Osteocyte (in vitro differentiated cells): ENCODE measurements around the gene PPP1R2C. TPM values are rescaled to one million over a fixed set of nuclear protein-coding genes. Genes with fewer than 3 reads are reported as not detected.

Experiments used
- DNase-seq: peaks from one replicate; pipeline ENCODE4 v3.0.0; 2021; ENCODE audit warnings: mixed read lengths; ENCODE audit not compliant: unreplicated experiment; ENCODE audit errors: extremely low spot score
- H3K27ac Mint-ChIP-seq: one replicate; pipeline ENCODE4 v1.8.0; 2021; ENCODE audit warnings: mild to moderate bottlenecking, mixed read lengths; ENCODE audit not compliant: unreplicated experiment
- H3K27me3 Mint-ChIP-seq: one replicate; pipeline ENCODE4 v1.8.0; 2021; ENCODE audit warnings: mixed read lengths; ENCODE audit not compliant: unreplicated experiment
- H3K36me3 Mint-ChIP-seq: one replicate; pipeline ENCODE4 v1.8.0; 2021; ENCODE audit warnings: mixed read lengths; ENCODE audit not compliant: unreplicated experiment
- H3K4me1 Mint-ChIP-seq: one replicate; pipeline ENCODE4 v1.8.0; 2021; ENCODE audit warnings: mixed read lengths; ENCODE audit not compliant: unreplicated experiment
- H3K4me3 Mint-ChIP-seq: one replicate; pipeline ENCODE4 v1.8.0; 2021; ENCODE audit warnings: mild to moderate bottlenecking, moderate library complexity, mixed read lengths; ENCODE audit not compliant: unreplicated experiment
- H3K9me3 Mint-ChIP-seq: one replicate; pipeline ENCODE4 v1.8.0; 2021; ENCODE audit warnings: mixed read lengths; ENCODE audit not compliant: unreplicated experiment
- total RNA-seq: library from RNA; stranded (reverse); gene quantifications from 2 replicates; pipeline ENCODE4 v1.2.1, GENCODE V29; 2021
- TF ChIP-seq, protein P1 (sequence below): fragments of 200-600 bp; sonication (generic); IDR thresholded peaks from 2 replicates; pipeline ENCODE4 v1.5.0; 2021; ENCODE audit warnings: antibody characterized with exemption, mild to moderate bottlenecking, moderate library complexity

Gene PPP1R2C
- total RNA-seq, 1 donor from 2014 or later: not detected

GRCh38 chrX:42752730-42753129 is 25.2 kb downstream of the PPP1R2C start:
- no peak overlapping the region for H3K4me3 Mint-ChIP-seq
- H3K36me3 Mint-ChIP-seq: no peaks in the 10 kb centered on the region
- peaks cover 18% of the 10 kb centered on the region for H3K9me3 Mint-ChIP-seq
- TF ChIP-seq, protein P1, sequence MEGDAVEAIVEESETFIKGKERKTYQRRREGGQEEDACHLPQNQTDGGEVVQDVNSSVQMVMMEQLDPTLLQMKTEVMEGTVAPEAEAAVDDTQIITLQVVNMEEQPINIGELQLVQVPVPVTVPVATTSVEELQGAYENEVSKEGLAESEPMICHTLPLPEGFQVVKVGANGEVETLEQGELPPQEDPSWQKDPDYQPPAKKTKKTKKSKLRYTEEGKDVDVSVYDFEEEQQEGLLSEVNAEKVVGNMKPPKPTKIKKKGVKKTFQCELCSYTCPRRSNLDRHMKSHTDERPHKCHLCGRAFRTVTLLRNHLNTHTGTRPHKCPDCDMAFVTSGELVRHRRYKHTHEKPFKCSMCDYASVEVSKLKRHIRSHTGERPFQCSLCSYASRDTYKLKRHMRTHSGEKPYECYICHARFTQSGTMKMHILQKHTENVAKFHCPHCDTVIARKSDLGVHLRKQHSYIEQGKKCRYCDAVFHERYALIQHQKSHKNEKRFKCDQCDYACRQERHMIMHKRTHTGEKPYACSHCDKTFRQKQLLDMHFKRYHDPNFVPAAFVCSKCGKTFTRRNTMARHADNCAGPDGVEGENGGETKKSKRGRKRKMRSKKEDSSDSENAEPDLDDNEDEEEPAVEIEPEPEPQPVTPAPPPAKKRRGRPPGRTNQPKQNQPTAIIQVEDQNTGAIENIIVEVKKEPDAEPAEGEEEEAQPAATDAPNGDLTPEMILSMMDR: no peak
- no peak for DNase-seq
- H3K27me3 Mint-ChIP-seq: no peaks in the 10 kb centered on the region
- no peaks in the 10 kb centered on the region for H3K4me1 Mint-ChIP-seq
- no peak overlapping the region for H3K27ac Mint-ChIP-seq

GRCh38 chrX:42751573-42751972 is 26.4 kb downstream of the PPP1R2C start:
- H3K4me1 Mint-ChIP-seq: no peaks in the 10 kb centered on the region
- no peak for DNase-seq
- no peaks in the 10 kb centered on the region for H3K36me3 Mint-ChIP-seq
- H3K4me3 Mint-ChIP-seq: no peak overlapping the region
- peaks cover 13% of the 10 kb centered on the region for H3K9me3 Mint-ChIP-seq
- TF ChIP-seq, protein P1: no peak
- H3K27me3 Mint-ChIP-seq: no peaks in the 10 kb centered on the region
- H3K27ac Mint-ChIP-seq: no peak overlapping the region

DNA sequence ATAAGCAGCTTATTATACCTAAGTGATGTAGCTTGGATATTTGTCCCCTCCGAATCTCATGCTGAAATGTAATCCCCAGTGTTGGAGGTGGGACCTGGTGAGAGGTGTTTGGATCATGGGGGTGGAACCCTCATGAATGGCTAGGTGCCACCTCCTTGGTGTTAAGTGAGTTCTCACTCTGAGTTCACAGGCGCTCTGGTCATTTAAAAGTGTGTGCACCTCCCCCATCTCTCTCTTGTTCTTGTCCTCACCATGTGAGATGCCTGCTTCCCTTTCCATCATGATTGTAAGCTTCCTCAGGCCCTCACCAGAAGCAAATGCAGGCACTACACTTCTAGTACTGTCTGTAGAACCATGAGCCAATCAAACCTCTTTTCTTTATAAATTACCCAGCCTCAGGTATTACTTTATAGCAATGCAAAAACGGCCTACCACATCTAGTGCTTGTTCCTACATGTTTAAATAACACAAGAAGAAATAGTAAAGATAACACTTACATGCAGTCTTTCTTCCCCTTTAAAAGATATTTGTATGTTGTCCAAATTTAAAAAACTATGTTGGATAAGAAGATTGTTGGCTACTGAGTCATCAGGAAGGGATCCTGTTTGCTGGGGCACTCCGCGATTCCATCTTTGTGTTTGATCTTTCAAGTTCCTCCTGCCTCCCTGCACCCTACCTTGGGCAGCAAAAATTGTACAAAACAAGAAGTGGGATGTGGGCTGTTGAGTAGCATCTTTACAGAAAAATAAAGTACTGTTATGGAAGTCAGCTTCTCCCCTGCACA is 29.7 kb downstream of the PPP1R2C start:
- DNase-seq: no peak
- Mint-ChIP-seq H3K27me3 (no peaks in the 10 kb centered on the region), H3K36me3 (no peaks in the 10 kb centered on the region), H3K27ac (no peak overlapping the region), H3K9me3 (peaks cover 12% of the 10 kb centered on the region), H3K4me3 (no peak overlapping the region), H3K4me1 (no peaks in the 10 kb centered on the region)
- TF ChIP-seq, protein P1: no peak

GRCh38 chrX:42746606-42747005 is 31.4 kb downstream of the PPP1R2C start:
- Mint-ChIP-seq H3K4me3 (no peak overlapping the region), H3K36me3 (no peaks in the 10 kb centered on the region), H3K27me3 (no peaks in the 10 kb centered on the region), H3K4me1 (no peaks in the 10 kb centered on the region), H3K9me3 (peaks cover 8% of the 10 kb centered on the region), H3K27ac (no peak overlapping the region)
- no peak for DNase-seq
- TF ChIP-seq, protein P1: no peak

- Mint-ChIP-seq H3K27me3 (no peaks in the 10 kb centered on the region), H3K27ac (no peak overlapping the region), H3K9me3 (peaks cover 6% of the 10 kb centered on the region), H3K36me3 (no peaks in the 10 kb centered on the region), H3K4me3 (no peak overlapping the region), H3K4me1 (no peaks in the 10 kb centered on the region)
- no peak for DNase-seq
- TF ChIP-seq, protein P1: no peak
These were observed 37.5 kb downstream of the PPP1R2C start for GRCh38 chrX:42740456-42740855.
